Fibroblast of the aortic adventitia (primary cell): ENCODE results near the gene EIF5AL1. TPM values are rescaled to one million over a fixed set of nuclear protein-coding genes. Genes with fewer than 3 reads are reported as not detected.

Experiments
- DNase-seq: peaks from one replicate; pipeline ENCODE4 v3.0.0-alpha.2; 2010; ENCODE audit warnings: low read depth
- H3K4me3 ChIP-seq: 2 replicates; pipeline ENCODE4 v1.5.1; 2011; ENCODE audit warnings: low read depth, mild to moderate bottlenecking, control low read depth, low read length, moderate library complexity
- CTCF ChIP-seq: IDR thresholded peaks from 2 replicates; pipeline ENCODE4 v1.5.1; 2011; ENCODE audit warnings: mild to moderate bottlenecking, low read length, control low read depth, inconsistent platforms; ENCODE audit not compliant: insufficient read depth
- total RNA-seq: library from RNA; depleted of rRNA; stranded (reverse); fragments of >200 nt; gene quantifications from 2 replicates; pipeline ENCODE4 v1.2.3, GENCODE V29; 2012; ENCODE audit warnings: low replicate concordance

EIF5AL1 gene
- total RNA-seq, 1 donor, result 1.5 TPM

DNA sequence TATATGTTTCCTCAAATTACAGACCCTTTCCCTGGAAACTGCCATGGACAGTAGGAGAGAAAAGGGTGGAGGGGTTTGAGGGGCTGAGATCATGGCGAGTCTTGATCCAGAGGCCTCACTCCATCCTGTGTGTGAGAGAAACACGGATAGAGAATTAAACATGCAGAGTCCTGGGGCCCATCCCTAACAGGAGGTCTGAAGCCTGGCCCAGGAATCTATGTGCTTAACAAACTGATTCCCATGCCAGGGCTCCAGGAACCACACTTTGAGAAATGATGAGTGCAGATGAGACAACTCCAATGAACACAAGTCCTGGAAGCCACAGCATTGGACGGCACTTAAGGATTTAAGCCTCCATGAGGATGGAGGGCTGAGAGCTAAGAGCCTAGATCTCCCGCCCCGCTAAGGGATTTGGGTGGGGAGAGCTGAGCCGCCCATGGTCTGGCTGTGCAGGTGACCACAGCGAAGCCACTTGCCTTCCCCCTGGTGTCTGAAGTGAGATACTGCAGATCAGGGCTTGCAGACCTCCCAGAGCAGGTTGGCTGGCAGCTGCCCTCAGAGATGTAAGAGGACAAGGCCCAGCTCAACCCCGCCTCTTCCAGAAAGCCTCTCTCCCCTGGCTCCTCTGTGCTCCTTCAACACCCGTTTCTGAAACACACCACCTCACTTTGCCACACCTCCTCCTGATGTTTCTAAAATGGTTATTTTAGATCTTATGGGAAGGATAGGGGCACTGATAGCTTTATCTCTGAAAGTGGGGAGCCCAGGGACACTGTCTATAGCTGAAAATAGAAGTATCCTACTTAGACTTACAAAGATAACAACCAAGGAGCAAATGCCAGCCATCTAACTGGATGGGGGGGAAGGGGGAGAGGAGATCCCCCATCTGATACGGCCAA is 24.8 kb upstream of the EIF5AL1 start:
- DNase-seq, result peak; percentile 78
- H3K4me3 ChIP-seq, result no peak overlapping the region
- TF ChIP-seq CTCF, result peak; percentile 66

DNA sequence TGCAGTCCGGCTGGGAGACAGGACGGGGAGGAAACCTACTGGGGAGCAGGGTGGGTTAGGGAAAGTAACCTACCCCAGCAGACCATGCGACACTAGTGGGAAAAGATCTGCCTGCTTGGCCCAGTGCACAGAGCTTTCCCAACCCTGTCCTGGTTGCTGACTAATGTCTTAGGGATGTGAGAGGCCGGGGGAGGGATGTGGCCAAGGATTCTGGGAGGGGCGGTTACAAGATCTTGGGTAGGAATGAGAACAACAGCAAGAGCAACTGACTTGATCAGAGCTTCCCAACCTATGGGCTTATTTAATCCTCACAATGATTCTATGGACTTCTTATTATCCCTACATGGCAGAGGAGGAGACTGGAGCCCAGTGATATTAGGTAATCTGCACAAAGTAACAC is 24.0 kb upstream of the EIF5AL1 start:
- H3K4me3 ChIP-seq, result no peak overlapping the region
- peak; percentile 7 for TF ChIP-seq CTCF
- DNase-seq, result peak; percentile 95

DNA sequence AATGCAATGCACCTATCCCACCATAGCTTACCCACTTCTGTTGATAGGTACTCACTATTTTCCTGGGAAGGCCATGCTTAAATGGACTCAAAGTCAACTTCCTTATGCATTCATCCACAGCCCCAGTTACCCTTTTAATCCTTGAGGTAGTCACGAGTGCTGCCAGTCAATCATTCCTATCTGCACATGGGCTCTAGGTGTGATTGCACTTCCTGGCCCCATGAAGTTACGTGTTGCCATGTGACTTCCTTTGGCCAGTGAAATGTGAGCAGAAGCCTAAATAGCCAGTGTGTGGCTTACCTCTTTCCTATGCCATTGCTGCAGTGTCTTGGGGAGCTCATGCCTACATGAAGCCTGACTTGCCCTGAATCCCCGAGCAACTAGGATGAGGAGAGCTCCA is 23.5 kb upstream of the EIF5AL1 start:
- DNase-seq, result no peak
- H3K4me3 ChIP-seq, result no peak overlapping the region
- TF ChIP-seq CTCF, result no peak

GRCh38 chr10:79490400-79491142 is 21.8 kb upstream of the EIF5AL1 start:
- TF ChIP-seq CTCF, result no peak
- DNase-seq, result peak; percentile 62
- no peak overlapping the region for H3K4me3 ChIP-seq

DNA sequence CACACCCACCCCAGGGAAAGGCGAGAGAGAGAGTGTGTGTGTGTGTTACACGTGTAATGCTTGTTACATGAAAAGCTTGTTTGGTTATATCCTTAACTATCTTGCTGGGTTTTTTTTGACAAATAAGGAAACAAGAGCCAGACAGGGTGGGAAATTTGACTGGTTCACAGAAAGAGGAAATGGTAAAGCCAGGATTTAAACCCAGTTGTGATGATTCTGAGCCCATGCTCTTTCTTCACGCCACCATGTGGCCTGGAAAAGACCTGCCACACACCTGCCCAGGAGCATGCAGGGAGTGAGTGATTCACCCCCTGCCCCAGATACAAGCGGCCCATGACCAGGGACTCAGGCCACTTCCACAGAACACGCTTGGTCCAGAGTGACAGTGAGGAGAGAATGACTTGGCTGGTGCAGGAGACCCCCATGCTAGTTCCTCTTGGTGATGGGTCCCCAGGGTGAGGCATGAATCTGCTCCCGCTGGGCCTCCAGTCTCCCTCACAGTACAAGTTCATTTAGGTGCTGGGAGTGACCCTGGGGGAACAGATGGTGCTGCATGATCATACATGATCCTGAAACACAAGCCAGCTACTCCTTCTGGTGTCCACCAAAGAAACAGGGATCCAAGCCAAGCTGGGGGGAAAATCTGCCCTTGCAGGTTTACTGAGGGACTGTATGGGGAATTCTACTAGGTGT is 21.0 kb upstream of the EIF5AL1 start:
- H3K4me3 ChIP-seq, result no peak overlapping the region
- no peak for DNase-seq
- TF ChIP-seq CTCF, result no peak

DNA sequence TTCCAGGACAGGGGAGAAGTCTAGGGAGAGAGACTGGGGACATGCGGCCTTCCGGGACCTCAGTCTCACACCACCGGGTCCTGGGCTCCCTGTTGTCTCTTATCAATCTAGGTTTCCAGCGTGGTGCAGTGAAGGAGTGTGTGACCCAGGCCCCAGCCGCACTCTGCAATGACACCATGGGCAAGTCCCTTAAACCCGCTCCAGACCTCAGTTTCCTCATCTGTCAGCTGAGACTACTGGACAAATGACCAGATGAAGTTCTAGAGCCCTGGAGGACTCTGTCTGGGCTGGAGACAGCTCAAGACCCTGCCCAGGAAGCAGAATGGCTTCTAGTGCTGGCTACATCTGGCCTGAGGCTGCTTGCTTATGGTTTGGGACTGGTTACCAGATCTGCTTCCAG is 20.1 kb upstream of the EIF5AL1 start:
- no peak for DNase-seq
- no peak for TF ChIP-seq CTCF
- no peak overlapping the region for H3K4me3 ChIP-seq
